HG02571 (cell line): Measurements from ENCODE around the gene PPP2R2D.
"Not testable (repeated sequence)": the region's sequence is repeated elsewhere in the genome, so short reads cannot be mapped to it uniquely, and the experiment has no call there.

Experiments used
- ATAC-seq: cut with Tn5 transposase; IDR thresholded peaks from one replicate; pipeline ENCODE4 v1.9.1; 2021; ENCODE audit warnings: mild to moderate bottlenecking, moderate library complexity; ENCODE audit not compliant: unreplicated experiment

Gene PPP2R2D

GRCh38 chr10:131866673-131867072, 34.1 kb upstream of the PPP2R2D start:
- no peak for ATAC-seq

GRCh38 chr10:131868436-131868835, 32.4 kb upstream of the PPP2R2D start:
- ATAC-seq, result no peak

GRCh38 chr10:131869344-131869743, 31.5 kb upstream of the PPP2R2D start:
- ATAC-seq, result no peak

GRCh38 chr10:131870411-131870810, 30.4 kb upstream of the PPP2R2D start:
- no peak for ATAC-seq

GRCh38 chr10:131870831-131871672, 29.8 kb upstream of the PPP2R2D start:
- ATAC-seq, result no peak

GRCh38 chr10:131871673-131872005, 29.2 kb upstream of the PPP2R2D start:
- no peak for ATAC-seq

GRCh38 chr10:131872011-131872826, 28.6 kb upstream of the PPP2R2D start:
- no peak for ATAC-seq

- no peak for ATAC-seq
Measured at GRCh38 chr10:131872827-131873375, 27.9 kb upstream of the PPP2R2D start.

GRCh38 chr10:131874991-131875451, 25.8 kb upstream of the PPP2R2D start:
- ATAC-seq, result no peak

GRCh38 chr10:131875501-131875900, 25.3 kb upstream of the PPP2R2D start:
- no peak for ATAC-seq

GRCh38 chr10:131876017-131876416, 24.8 kb upstream of the PPP2R2D start:
- no peak for ATAC-seq

GRCh38 chr10:131876508-131876907, 24.3 kb upstream of the PPP2R2D start:
- ATAC-seq, result no peak

- no peak for ATAC-seq
Measured at GRCh38 chr10:131880016-131880590, 20.7 kb upstream of the PPP2R2D start.

- ATAC-seq, result no peak
Measured at GRCh38 chr10:131881104-131881880, 19.5 kb upstream of the PPP2R2D start.

- ATAC-seq, result no peak
Measured at GRCh38 chr10:131882151-131882550, 18.7 kb upstream of the PPP2R2D start.

- ATAC-seq, result no peak
Measured at GRCh38 chr10:131882590-131883451, 18.0 kb upstream of the PPP2R2D start.

GRCh38 chr10:131883621-131884393, 17.0 kb upstream of the PPP2R2D start:
- not testable (repeated sequence) for ATAC-seq

- peak; percentile 89 for ATAC-seq
Measured at GRCh38 chr10:131885391-131886165, 15.2 kb upstream of the PPP2R2D start.
